IMR-90 (cell line): ENCODE measurements around the gene GANC. TPM values are rescaled to one million over a fixed set of nuclear protein-coding genes. Genes with fewer than 3 reads are reported as not detected.

Experiments used
- ATAC-seq: fragments of 200-7000 bp; cut with Tn5 transposase; 2 replicates; pipeline ENCODE4 v1.9.1; 2020; ENCODE audit warnings: low read depth, mild to moderate bottlenecking, moderate library complexity
- BruUV-seq: library from RNA; stranded (reverse); fragments of 400-500 nt; replicated peaks from 2 replicates; lab custom pipeline; 2021; lab: Mats Ljungman, UMichigan
- CTCF ChIA-PET: fragments of 300-600 bp; formaldehyde crosslinking; extraction: SDS; loops from one replicate; lab custom pipeline; 2021; ENCODE audit warnings: antibody characterized with exemption; lab: Yijun Ruan, JAX
- POLR2A ChIA-PET: fragments of 300-600 bp; sonication (Branson Sonifier 250); formaldehyde crosslinking; loops from one replicate; lab custom pipeline; 2022; ENCODE audit warnings: antibody characterized with exemption; ENCODE audit not compliant: unreplicated experiment; lab: Charles Lee
- DNase-seq: peaks from one replicate; pipeline ENCODE4 v3.0.0; 2013
- H2AFZ ChIP-seq: replicated peaks from 2 replicates; pipeline ENCODE3; 2013; ENCODE audit warnings: low read length, mild to moderate bottlenecking; ENCODE audit not compliant: poor library complexity
- H2AK5ac ChIP-seq: 2 replicates; pipeline ENCODE4 v1.6.1; 2013; ENCODE audit warnings: low read depth, low read length, inconsistent platforms
- H2AK9ac ChIP-seq: replicated peaks from 2 replicates; pipeline ENCODE3; 2013; ENCODE audit warnings: mild to moderate bottlenecking, low read depth, low read length, moderate library complexity; ENCODE audit not compliant: poor library complexity
- H2BK120ac ChIP-seq: 2 replicates; pipeline ENCODE4 v1.6.1; 2013; ENCODE audit warnings: low read depth, low read length, inconsistent platforms
- H2BK15ac ChIP-seq: 3 replicates; pipeline ENCODE4 v1.6.1; 2013; ENCODE audit warnings: low read depth, low read length, inconsistent platforms
- H2BK20ac ChIP-seq: 2 replicates; pipeline ENCODE4 v1.6.1; 2013; ENCODE audit warnings: low read depth, mild to moderate bottlenecking, inconsistent platforms, low read length, moderate library complexity
- H2BK5ac ChIP-seq: 2 replicates; pipeline ENCODE4 v1.6.1; 2013; ENCODE audit warnings: mild to moderate bottlenecking, low read depth, low read length, inconsistent platforms; ENCODE audit not compliant: poor library complexity, severe bottlenecking
- H3K14ac ChIP-seq: replicated peaks from 2 replicates; pipeline ENCODE4 v1.6.1; 2013; ENCODE audit warnings: low read depth, low read length, inconsistent platforms
- H3K18ac ChIP-seq: 2 replicates; pipeline ENCODE4 v1.6.1; 2013; ENCODE audit warnings: low read depth, low read length, control low read depth
- H3K23ac ChIP-seq: 2 replicates; pipeline ENCODE4 v1.6.1; 2013; ENCODE audit warnings: low read depth, low read length, inconsistent platforms
- H3K27ac ChIP-seq: 2 replicates; pipeline ENCODE4 v1.5.1; 2013; ENCODE audit warnings: mild to moderate bottlenecking, control low read depth, low read length; ENCODE audit not compliant: insufficient read depth
- H3K27me3 ChIP-seq: 2 replicates; pipeline ENCODE4 v1.6.1; 2013; ENCODE audit warnings: low read length; ENCODE audit not compliant: control insufficient read depth, insufficient read depth
- H3K36me3 ChIP-seq: 2 replicates; pipeline ENCODE4 v1.6.1; 2013; ENCODE audit warnings: low read length, mixed read lengths; ENCODE audit not compliant: control insufficient read depth, insufficient read depth
- H3K4ac ChIP-seq: 2 replicates; pipeline ENCODE4 v1.6.1; 2013; ENCODE audit warnings: low read depth, low read length, inconsistent platforms
- H3K4me1 ChIP-seq: 2 replicates; pipeline ENCODE4 v1.6.1; 2013; ENCODE audit warnings: low read length, mixed read lengths; ENCODE audit not compliant: control insufficient read depth, insufficient read depth
- H3K4me2 ChIP-seq: 2 replicates; pipeline ENCODE4 v1.6.1; 2013; ENCODE audit warnings: low read depth, mild to moderate bottlenecking, control low read depth, low read length, moderate library complexity
- H3K4me3 ChIP-seq: 2 replicates; pipeline ENCODE4 v1.5.1; 2013; ENCODE audit warnings: low read depth, mild to moderate bottlenecking, control low read depth, low read length, moderate library complexity; ENCODE audit not compliant: insufficient read depth
- H3K56ac ChIP-seq: 2 replicates; pipeline ENCODE4 v1.6.1; 2013; ENCODE audit warnings: low read length, inconsistent platforms; ENCODE audit not compliant: insufficient read depth; ENCODE audit errors: extremely low read depth
- H3K79me1 ChIP-seq, 2 experiments: 2 replicates each; pipeline ENCODE4 v1.6.1; 2013; ENCODE audit warnings: low read length in 2 of 2, inconsistent platforms in 1 of 2, low read depth in 1 of 2
- H3K9ac ChIP-seq: 2 replicates; pipeline ENCODE4 v1.6.1; 2013; ENCODE audit warnings: low read depth, low read length, control low read depth
- H3K9me1 ChIP-seq: 2 replicates; pipeline ENCODE4 v1.6.1; 2013; ENCODE audit warnings: low read length, inconsistent platforms; ENCODE audit not compliant: insufficient read depth
- H3K9me3 ChIP-seq: 2 replicates; pipeline ENCODE4 v1.6.1; 2013; ENCODE audit warnings: low read length; ENCODE audit not compliant: control insufficient read depth, insufficient read depth
- H4K20me1 ChIP-seq: 2 replicates; pipeline ENCODE4 v1.6.1; 2013; ENCODE audit warnings: low read length, inconsistent platforms; ENCODE audit not compliant: insufficient read depth
- H4K5ac ChIP-seq: 2 replicates; pipeline ENCODE4 v1.6.1; 2013; ENCODE audit warnings: mild to moderate bottlenecking, low read depth, low read length, control low read depth
- H4K8ac ChIP-seq, 2 experiments: 2 replicates each; pipeline ENCODE4 v1.6.1; 2013; ENCODE audit warnings: low read depth in 2 of 2, low read length in 2 of 2, control low read depth in 1 of 2, inconsistent platforms in 1 of 2
- H4K91ac ChIP-seq: 2 replicates; pipeline ENCODE4 v1.6.1; 2013; ENCODE audit warnings: low read depth, low read length, inconsistent platforms; ENCODE audit not compliant: insufficient read depth
- CEBPB ChIP-seq: IDR thresholded peaks from 2 replicates; pipeline ENCODE4 v1.6.1; 2012; ENCODE audit warnings: low read depth, low read length, improper control_type of control experiment
- CHD1 ChIP-seq: IDR thresholded peaks from 2 replicates; pipeline ENCODE4 v1.6.1; 2012; ENCODE audit warnings: low read depth, low read length, improper control_type of control experiment
- FOS ChIP-seq: fragments of 150-350 bp; IDR thresholded peaks from 2 replicates; pipeline ENCODE4 v1.6.1; 2016; ENCODE audit warnings: low read depth, low read length
- MAFK ChIP-seq: IDR thresholded peaks from 2 replicates; pipeline ENCODE4 v1.6.1; 2012; ENCODE audit warnings: low read depth, low read length, improper control_type of control experiment
- MAZ ChIP-seq: IDR thresholded peaks from 2 replicates; pipeline ENCODE4 v1.6.1; 2012; ENCODE audit warnings: low read depth, mild to moderate bottlenecking, low read length, improper control_type of control experiment, moderate library complexity, borderline replicate concordance
- MXI1 ChIP-seq: IDR thresholded peaks from 2 replicates; pipeline ENCODE4 v1.6.1; 2012; ENCODE audit warnings: low read depth, mild to moderate bottlenecking, low read length, moderate library complexity, borderline replicate concordance
- POLR2A ChIP-seq: IDR thresholded peaks from 2 replicates; pipeline ENCODE4 v1.6.1; 2012; ENCODE audit warnings: mild to moderate bottlenecking, low read depth, low read length
- RFX5 ChIP-seq: IDR thresholded peaks from 2 replicates; pipeline ENCODE4 v1.8.0; 2012; ENCODE audit warnings: low read depth, mild to moderate bottlenecking, low read length, moderate library complexity
- WGBS, 2 experiments: methylation state at CpG; one replicate each; pipeline versions ENCODE4 v1.1.5 to v1.1.7; 2013; ENCODE audit warnings: missing lambda C conversion rate in 2 of 2; ENCODE audit not compliant: insufficient read length in 1 of 2; ENCODE audit errors: extremely low coverage in 2 of 2; 5-methylcytosine and 5-hydroxymethylcytosine counted together
- dilution Hi-C: fragments of 300-500 bp; cut with HindIII; formaldehyde crosslinking; loops from one replicate; pipeline ENCODE4 v1.14.3; 2018; ENCODE audit warnings: low sequenced_read_pairs; ENCODE audit not compliant: unreplicated experiment
- in situ Hi-C: fragments of 300-500 bp; cut with MboI; formaldehyde crosslinking; loops from 3 replicates; pipeline ENCODE4 v1.14.3; 2019; ENCODE audit warnings: low sequenced_read_pairs, inconsistent platforms, mixed read lengths
- intact Hi-C: fragments of 100-400 bp; cut with micrococcal nuclease; formaldehyde crosslinking; loops from 2 replicates; pipeline ENCODE4 v1.10.0; 2022
- polyA plus RNA-seq, 3 experiments: library from polyadenylated mRNA; depleted of rRNA; stranded (reverse); fragments of >200 nt; gene quantifications; 2 replicates each; pipeline ENCODE4 v1.2.3, GENCODE V29; 2012; ENCODE audit warnings: low replicate concordance in 1 of 3
- total RNA-seq: library from RNA; depleted of rRNA; stranded (reverse); fragments of >200 nt; gene quantifications from 2 replicates; pipeline ENCODE4 v1.2.3, GENCODE V29; 2012
- TF ChIP-seq, protein P1 (sequence below): fragments of 150-350 bp; IDR thresholded peaks from 2 replicates; pipeline ENCODE4 v1.6.1; 2016; ENCODE audit warnings: low read depth, mild to moderate bottlenecking, low read length, moderate library complexity, borderline replicate concordance
- TF ChIP-seq, protein P2 (sequence below): conservative IDR thresholded peaks from 2 replicates; pipeline ENCODE4 v1.5.1; 2012; ENCODE audit warnings: mild to moderate bottlenecking, low read depth, low read length, improper control_type of control experiment
- TF ChIP-seq, protein P3 (sequence below): fragments of 150-350 bp; IDR thresholded peaks from 2 replicates; pipeline ENCODE4 v1.6.1; 2017; ENCODE audit warnings: mild to moderate bottlenecking, antibody characterized with exemption, low read length, low read depth

Gene GANC
- total and polyA plus RNA-seq, 2 of the 4 experiments (the other 2 are of a cell fraction): 7.1 to 19.2 TPM

DNA sequence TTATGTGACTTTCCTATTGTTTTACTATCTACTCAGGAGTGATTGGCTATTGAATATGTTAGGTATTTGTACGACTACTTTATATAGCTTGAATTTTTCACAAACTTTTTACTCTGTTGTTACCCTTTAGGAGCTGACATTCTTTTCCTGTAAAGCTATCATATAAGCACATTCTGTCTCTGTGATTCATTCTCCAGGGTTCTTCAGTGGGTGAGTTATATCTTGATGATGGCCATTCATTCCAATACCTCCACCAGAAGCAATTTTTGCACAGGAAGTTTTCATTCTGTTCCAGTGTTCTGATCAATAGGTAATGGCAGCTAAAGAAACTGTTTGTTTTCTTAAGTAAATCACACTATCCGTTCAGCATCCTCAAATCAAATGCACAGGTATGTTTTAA, 76.2 kb downstream of the GANC start:
- ChIA-PET POLR2A (no interaction called here), CTCF (no interaction called here)

More for the DNA sequence above, 76.2 kb downstream of the GANC start:
- Histone ChIP-seq H4K8ac (peak overlapping the region in 1 of 2 experiments; percentile 61; a peak in 1 of 4 replicates), H3K27ac (no peak overlapping the region), H2BK15ac (no peak overlapping the region), H4K5ac (no peak overlapping the region; the same call in 1 of the 2 replicates), H3K4me3 (no peak overlapping the region), H3K9me1 (peaks cover 12% of the 10 kb centered on the region), H2BK120ac (no peak overlapping the region; the same call in 1 of the 2 replicates), H3K27me3 (no peaks in the 10 kb centered on the region), H2AK9ac (no peak overlapping the region), H3K56ac (no peak overlapping the region), H3K9ac (no peak overlapping the region), H2BK5ac (peak overlapping the region; percentile 96), H3K14ac (no peak overlapping the region), H2BK20ac (no peak overlapping the region), H2AK5ac (no peak overlapping the region), H3K4me2 (peak overlapping the region; percentile 44; the same call in 1 of the 2 replicates), H3K36me3 (peaks cover 4% of the 10 kb centered on the region; the same call in 1 of the 2 replicates), H3K18ac (peak overlapping the region; percentile 41; the same call in 1 of the 2 replicates), H3K23ac (no peak overlapping the region), H4K20me1 (no peaks in the 10 kb centered on the region), H3K9me3 (no peaks in the 10 kb centered on the region), H3K4me1 (peaks cover 11% of the 10 kb centered on the region), H3K79me1 (0 out of 4 replicates have a peak, but pooled peaks cover 0 to 5% of the 10 kb centered on the region in 2 experiments), H3K4ac (no peak overlapping the region; the same call in 1 of the 2 replicates), H4K91ac (no peak overlapping the region), H2AFZ (no peak overlapping the region)
- intact Hi-C loops: no loop called here
- TF ChIP-seq, protein P1, sequence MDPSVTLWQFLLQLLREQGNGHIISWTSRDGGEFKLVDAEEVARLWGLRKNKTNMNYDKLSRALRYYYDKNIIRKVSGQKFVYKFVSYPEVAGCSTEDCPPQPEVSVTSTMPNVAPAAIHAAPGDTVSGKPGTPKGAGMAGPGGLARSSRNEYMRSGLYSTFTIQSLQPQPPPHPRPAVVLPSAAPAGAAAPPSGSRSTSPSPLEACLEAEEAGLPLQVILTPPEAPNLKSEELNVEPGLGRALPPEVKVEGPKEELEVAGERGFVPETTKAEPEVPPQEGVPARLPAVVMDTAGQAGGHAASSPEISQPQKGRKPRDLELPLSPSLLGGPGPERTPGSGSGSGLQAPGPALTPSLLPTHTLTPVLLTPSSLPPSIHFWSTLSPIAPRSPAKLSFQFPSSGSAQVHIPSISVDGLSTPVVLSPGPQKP: no peak
- TF ChIP-seq POLR2A (no peak), CHD1 (no peak), MAZ (no peak), MXI1 (no peak), CEBPB (no peak), FOS (no peak), MAFK (no peak), RFX5 (no peak)
- TF ChIP-seq, protein P2, sequence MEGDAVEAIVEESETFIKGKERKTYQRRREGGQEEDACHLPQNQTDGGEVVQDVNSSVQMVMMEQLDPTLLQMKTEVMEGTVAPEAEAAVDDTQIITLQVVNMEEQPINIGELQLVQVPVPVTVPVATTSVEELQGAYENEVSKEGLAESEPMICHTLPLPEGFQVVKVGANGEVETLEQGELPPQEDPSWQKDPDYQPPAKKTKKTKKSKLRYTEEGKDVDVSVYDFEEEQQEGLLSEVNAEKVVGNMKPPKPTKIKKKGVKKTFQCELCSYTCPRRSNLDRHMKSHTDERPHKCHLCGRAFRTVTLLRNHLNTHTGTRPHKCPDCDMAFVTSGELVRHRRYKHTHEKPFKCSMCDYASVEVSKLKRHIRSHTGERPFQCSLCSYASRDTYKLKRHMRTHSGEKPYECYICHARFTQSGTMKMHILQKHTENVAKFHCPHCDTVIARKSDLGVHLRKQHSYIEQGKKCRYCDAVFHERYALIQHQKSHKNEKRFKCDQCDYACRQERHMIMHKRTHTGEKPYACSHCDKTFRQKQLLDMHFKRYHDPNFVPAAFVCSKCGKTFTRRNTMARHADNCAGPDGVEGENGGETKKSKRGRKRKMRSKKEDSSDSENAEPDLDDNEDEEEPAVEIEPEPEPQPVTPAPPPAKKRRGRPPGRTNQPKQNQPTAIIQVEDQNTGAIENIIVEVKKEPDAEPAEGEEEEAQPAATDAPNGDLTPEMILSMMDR: no peak
- TF ChIP-seq, protein P3, sequence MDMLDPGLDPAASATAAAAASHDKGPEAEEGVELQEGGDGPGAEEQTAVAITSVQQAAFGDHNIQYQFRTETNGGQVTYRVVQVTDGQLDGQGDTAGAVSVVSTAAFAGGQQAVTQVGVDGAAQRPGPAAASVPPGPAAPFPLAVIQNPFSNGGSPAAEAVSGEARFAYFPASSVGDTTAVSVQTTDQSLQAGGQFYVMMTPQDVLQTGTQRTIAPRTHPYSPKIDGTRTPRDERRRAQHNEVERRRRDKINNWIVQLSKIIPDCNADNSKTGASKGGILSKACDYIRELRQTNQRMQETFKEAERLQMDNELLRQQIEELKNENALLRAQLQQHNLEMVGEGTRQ: no peak
- dilution Hi-C loops: no loop called here
- ATAC-seq (peak; percentile 84), DNase-seq (peak; percentile 65)
- no TSS peak for BruUV-seq
- in situ Hi-C loops: no loop called here
- WGBS, 2 experiments: no CpG with 5 or more reads among the region's 2 CpGs
